Activated CD4-positive, alpha-beta T cell treated with anti-CD3 and anti-CD28 coated beads, Interleukin-2, amount 10 ng/mL, durations not matched to agents 7 days and 5 days (primary cell): ENCODE data around the gene SPTB. TPM values are rescaled to one million over a fixed set of nuclear protein-coding genes. Genes with fewer than 3 reads are reported as not detected.
"Not testable (repeated sequence)": the region's sequence is repeated elsewhere in the genome, so short reads cannot be mapped to it uniquely, and the experiment has no call there.

Experiments used
- CTCF ChIA-PET: fragments of 350-600 bp; sonication (Branson Sonifier 250); formaldehyde crosslinking; loops from one replicate; lab custom pipeline; 2021; ENCODE audit warnings: antibody characterized with exemption; lab: Charles Lee
- POLR2A ChIA-PET: fragments of 350-600 bp; sonication (Branson Sonifier 250); formaldehyde crosslinking; loops from one replicate; lab custom pipeline; 2021; ENCODE audit warnings: antibody characterized with exemption; lab: Charles Lee
- DNase-seq: peaks from one replicate; pipeline ENCODE4 v3.0.0-alpha.2; 2020
- H3K27ac Mint-ChIP-seq: one replicate; pipeline ENCODE4 v1.8.0; 2021; ENCODE audit warnings: mild to moderate bottlenecking, moderate library complexity, mixed read lengths
- H3K27me3 Mint-ChIP-seq: one replicate; pipeline ENCODE4 v1.8.0; 2021; ENCODE audit warnings: mixed read lengths
- H3K36me3 Mint-ChIP-seq: one replicate; pipeline ENCODE4 v1.8.0; 2021; ENCODE audit warnings: low read depth, mixed read lengths
- H3K4me1 Mint-ChIP-seq: one replicate; pipeline ENCODE4 v1.8.0; 2021; ENCODE audit warnings: mixed read lengths
- H3K4me3 Mint-ChIP-seq: one replicate; pipeline ENCODE4 v1.8.0; 2021; ENCODE audit warnings: mild to moderate bottlenecking, moderate library complexity, mixed read lengths
- H3K9me3 Mint-ChIP-seq: one replicate; pipeline ENCODE4 v1.8.0; 2021; ENCODE audit warnings: mixed read lengths
- total RNA-seq, 2 experiments: library from RNA; stranded (reverse); gene quantifications; one replicate each; pipeline ENCODE4 v1.2.3, GENCODE V29; 2021

The SPTB gene
- total RNA-seq, 2 experiments from 2014 or later = not detected

GRCh38 chr14:64806202-64806861 lies 73.4 kb downstream of the SPTB start:
- CTCF ChIA-PET = interaction anchor here (1.0 kb wide), 1 partner anchor 10 kb away, joined by 3 read pairs; no protein-coding TSS in a partner anchor
- Mint-ChIP-seq H3K4me3 (no peak overlapping the region), H3K9me3 (no peaks in the 10 kb centered on the region), H3K36me3 (no peaks in the 10 kb centered on the region), H3K4me1 (no peaks in the 10 kb centered on the region), H3K27me3 (peaks cover 4% of the 10 kb centered on the region), H3K27ac (no peak overlapping the region)
- POLR2A ChIA-PET = no interaction called here
- no peak for DNase-seq

DNA sequence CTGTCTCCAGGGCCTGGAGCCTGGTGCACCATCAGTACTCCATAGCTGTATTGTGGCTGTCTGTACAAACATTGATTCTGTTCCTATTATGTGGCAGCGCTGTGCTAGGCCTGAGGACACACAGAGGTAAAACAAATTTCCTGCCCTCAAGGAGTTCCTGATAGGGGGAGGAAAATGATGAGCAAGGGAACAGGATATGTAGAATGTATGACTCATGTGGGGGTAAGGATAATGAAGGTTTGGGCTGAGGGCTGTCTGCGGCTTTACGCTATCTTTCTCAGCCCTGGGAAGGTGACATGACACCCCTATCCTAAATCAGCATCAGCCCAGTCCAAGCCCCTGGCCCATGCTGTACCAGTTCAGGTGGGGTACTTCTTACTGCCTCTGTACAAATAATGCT lies 74.1 kb downstream of the SPTB start:
- POLR2A ChIA-PET, CTCF ChIA-PET, H3K9me3 Mint-ChIP-seq, H3K4me1 Mint-ChIP-seq, H3K36me3 Mint-ChIP-seq, H3K27ac Mint-ChIP-seq, H3K27me3 Mint-ChIP-seq, DNase-seq, H3K4me3 Mint-ChIP-seq: not testable (repeated sequence)

DNA sequence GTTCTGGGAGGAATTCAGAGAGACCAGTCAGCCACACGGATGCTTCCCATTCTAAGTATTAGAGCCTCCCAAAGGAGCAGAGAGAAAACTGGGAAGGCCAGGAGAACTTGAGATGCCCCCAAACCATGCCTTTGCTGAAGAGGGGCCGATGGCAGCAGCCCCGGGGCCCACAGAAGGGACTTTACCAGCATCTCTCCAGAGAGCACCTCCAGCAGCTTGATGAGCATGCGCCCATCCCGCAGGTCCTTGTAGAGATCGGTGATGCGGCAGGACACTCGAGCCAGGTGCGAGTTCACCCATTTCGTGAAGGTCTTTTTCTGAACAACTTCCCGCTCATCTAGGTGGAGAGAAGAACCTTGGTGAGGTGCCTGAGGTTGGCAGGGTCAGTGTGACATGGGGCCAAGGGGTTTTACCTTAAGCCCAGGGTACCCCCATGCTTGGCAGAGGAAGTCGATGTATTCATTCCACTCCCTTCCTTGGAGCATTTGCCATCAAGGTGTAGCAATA lies 74.9 kb downstream of the SPTB start:
- Mint-ChIP-seq H3K4me1 (no peaks in the 10 kb centered on the region), H3K27me3 (no peaks in the 10 kb centered on the region), H3K9me3 (no peaks in the 10 kb centered on the region), H3K4me3 (no peak overlapping the region), H3K36me3 (no peaks in the 10 kb centered on the region), H3K27ac (no peak overlapping the region)
- DNase-seq = no peak
- CTCF ChIA-PET = interaction anchor here (0.6 kb wide), 1 partner anchor 697 kb away, joined by 3 read pairs; no protein-coding TSS in a partner anchor
- POLR2A ChIA-PET = no interaction called here

- no peak for DNase-seq
- Mint-ChIP-seq H3K4me1 (no peaks in the 10 kb centered on the region), H3K9me3 (no peaks in the 10 kb centered on the region), H3K27ac (no peak overlapping the region), H3K36me3 (no peaks in the 10 kb centered on the region), H3K4me3 (no peak overlapping the region), H3K27me3 (peaks cover 7% of the 10 kb centered on the region)
- ChIA-PET CTCF (interaction anchor here (0.9 to 1.5 kb wide), 3 partner anchors 11 to 60 kb away, joined by 3 read pairs; no protein-coding TSS in a partner anchor), POLR2A (no interaction called here)
Measured at GRCh38 chr14:64801800-64802199, 77.9 kb downstream of the SPTB start.

DNA sequence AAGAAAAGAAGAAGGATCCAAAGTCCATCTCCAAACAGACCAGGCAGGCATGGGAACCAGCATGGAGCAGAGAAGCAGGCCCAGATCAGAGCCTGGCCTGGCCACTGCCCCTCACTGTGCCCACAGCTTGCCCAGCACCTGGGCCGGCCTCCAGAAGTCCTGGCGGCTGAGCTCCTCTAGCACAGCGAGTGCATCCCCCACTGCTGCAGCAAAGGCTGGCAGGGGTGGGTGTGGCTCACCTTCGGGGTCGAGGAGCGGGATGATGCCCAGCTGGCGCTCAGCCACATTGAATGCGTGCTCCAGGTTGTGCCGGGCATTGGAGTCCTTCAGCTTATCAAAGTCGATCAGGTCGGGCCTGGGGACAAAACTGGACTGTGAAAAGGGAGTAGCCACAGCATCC lies 78.7 kb downstream of the SPTB start:
- no peak for DNase-seq
- ChIA-PET CTCF (interaction anchor here (0.9 to 1.9 kb wide), 3 partner anchors 12 to 61 kb away, joined by 3 to 4 read pairs (median 3); no protein-coding TSS in a partner anchor), POLR2A (no interaction called here)
- Mint-ChIP-seq H3K9me3 (no peaks in the 10 kb centered on the region), H3K27me3 (peaks cover 7% of the 10 kb centered on the region), H3K27ac (no peak overlapping the region), H3K4me3 (no peak overlapping the region), H3K4me1 (no peaks in the 10 kb centered on the region), H3K36me3 (no peaks in the 10 kb centered on the region)

GRCh38 chr14:64800000-64800399 lies 79.7 kb downstream of the SPTB start:
- Mint-ChIP-seq H3K4me1 (no peaks in the 10 kb centered on the region), H3K27ac (no peak overlapping the region), H3K9me3 (no peaks in the 10 kb centered on the region), H3K36me3 (no peaks in the 10 kb centered on the region), H3K4me3 (no peak overlapping the region), H3K27me3 (peaks cover 7% of the 10 kb centered on the region)
- DNase-seq = peak; percentile 27
- CTCF ChIA-PET = interaction anchor here (0.7 to 2.0 kb wide), 5 partner anchors 15 to 128 kb away, joined by 3 to 4 read pairs (median 4); no protein-coding TSS in a partner anchor
- POLR2A ChIA-PET = no interaction called here

- Mint-ChIP-seq H3K4me3 (no peak overlapping the region), H3K27ac (no peak overlapping the region), H3K36me3 (no peaks in the 10 kb centered on the region), H3K9me3 (no peaks in the 10 kb centered on the region), H3K27me3 (peaks cover 7% of the 10 kb centered on the region), H3K4me1 (no peaks in the 10 kb centered on the region)
- ChIA-PET POLR2A (no interaction called here), CTCF (interaction anchor here (0.6 to 2.0 kb wide), 5 partner anchors 14 to 128 kb away, joined by 3 to 4 read pairs (median 4); no protein-coding TSS in a partner anchor)
- no peak for DNase-seq
Measured at GRCh38 chr14:64799555-64799954, 80.2 kb downstream of the SPTB start.

GRCh38 chr14:64796369-64796768 lies 83.3 kb downstream of the SPTB start:
- H3K27me3 Mint-ChIP-seq = peaks cover 7% of the 10 kb centered on the region
- no peaks in the 10 kb centered on the region for H3K36me3 Mint-ChIP-seq
- no peak overlapping the region for H3K4me3 Mint-ChIP-seq
- H3K9me3 Mint-ChIP-seq = no peaks in the 10 kb centered on the region
- no peaks in the 10 kb centered on the region for H3K4me1 Mint-ChIP-seq
- no peak overlapping the region for H3K27ac Mint-ChIP-seq
- CTCF ChIA-PET = interaction anchor here (0.7 to 1.2 kb wide), 3 partner anchors 11 to 171 kb away, joined by 3 read pairs; no protein-coding TSS in a partner anchor
- POLR2A ChIA-PET = interaction anchor here (0.5 kb wide), 1 partner anchor 104 kb away, joined by 5 read pairs; no protein-coding TSS in a partner anchor
- no peak for DNase-seq

DNA sequence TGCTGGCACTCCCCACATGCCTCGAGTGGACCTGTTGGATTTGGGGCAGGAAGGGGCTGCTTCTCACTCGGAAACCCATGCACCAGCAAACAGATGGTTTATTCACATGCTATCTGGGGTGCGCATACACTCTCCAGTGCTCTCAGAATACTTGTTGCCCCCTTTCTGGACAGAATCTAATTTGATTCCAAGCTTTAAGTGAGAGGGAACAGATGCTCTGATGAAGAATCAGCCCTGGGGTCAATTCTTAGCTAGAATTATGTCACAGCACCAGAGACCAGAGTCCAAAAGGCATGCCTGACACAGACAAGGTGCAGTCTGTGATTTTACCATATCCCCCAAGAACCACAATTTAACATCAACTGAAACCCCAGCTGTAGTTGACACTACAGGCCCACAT lies 83.8 kb downstream of the SPTB start:
- POLR2A ChIA-PET = no interaction called here
- H3K9me3 Mint-ChIP-seq = no peaks in the 10 kb centered on the region

GRCh38 chr14:64795211-64795610 lies 84.5 kb downstream of the SPTB start:
- H3K27me3 Mint-ChIP-seq = peaks cover 7% of the 10 kb centered on the region
- no peaks in the 10 kb centered on the region for H3K4me1 Mint-ChIP-seq
- H3K27ac Mint-ChIP-seq = no peak overlapping the region
- H3K9me3 Mint-ChIP-seq = no peaks in the 10 kb centered on the region
- ChIA-PET CTCF (interaction anchor here (1.2 to 1.3 kb wide), 2 partner anchors 10 to 170 kb away, joined by 3 to 5 read pairs; no protein-coding TSS in a partner anchor), POLR2A (no interaction called here)
- no peaks in the 10 kb centered on the region for H3K36me3 Mint-ChIP-seq
- H3K4me3 Mint-ChIP-seq = no peak overlapping the region
- DNase-seq = no peak

More for the DNA sequence above, 83.8 kb downstream of the SPTB start:
- Mint-ChIP-seq H3K27ac (no peak overlapping the region), H3K4me3 (no peak overlapping the region), H3K4me1 (no peaks in the 10 kb centered on the region), H3K27me3 (peaks cover 7% of the 10 kb centered on the region), H3K36me3 (no peaks in the 10 kb centered on the region)
- CTCF ChIA-PET = interaction anchor here (0.7 to 1.3 kb wide), 4 partner anchors 11 to 170 kb away, joined by 3 to 5 read pairs (median 3); no protein-coding TSS in a partner anchor
- no peak for DNase-seq

DNA sequence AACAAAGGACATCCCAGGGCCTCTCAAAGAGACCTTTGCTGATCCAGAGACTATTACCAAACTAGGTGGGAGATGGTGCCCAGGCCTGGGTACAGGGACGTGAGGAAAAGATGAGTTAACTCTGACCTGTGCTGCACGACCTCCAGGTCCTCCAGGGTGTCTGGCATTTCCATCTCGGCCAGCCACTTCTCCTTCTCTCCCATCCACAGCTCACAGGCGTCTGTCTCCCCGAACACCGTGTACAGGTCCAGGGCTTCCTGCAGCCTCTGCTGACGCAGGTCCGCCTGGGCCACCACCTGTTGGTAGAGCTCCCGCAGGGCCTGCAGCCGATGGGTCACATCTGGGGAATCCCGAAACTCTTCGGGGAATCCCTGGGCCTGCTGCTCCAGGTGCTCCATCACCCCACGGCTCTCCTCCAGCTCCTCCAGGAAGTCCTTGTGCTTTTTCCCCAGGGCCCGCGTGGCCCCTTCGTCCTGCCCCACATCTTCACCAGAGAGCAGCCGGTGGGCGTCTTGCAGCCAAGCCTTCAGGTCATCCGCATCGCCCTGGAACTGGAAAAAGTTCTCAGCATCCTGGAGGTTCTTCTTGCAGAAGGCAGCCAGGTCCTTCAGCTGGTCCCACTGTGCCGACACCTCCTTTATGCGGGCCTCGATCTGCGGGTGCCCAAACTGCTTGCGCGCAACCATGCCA lies 86.7 kb downstream of the SPTB start:
- Mint-ChIP-seq H3K9me3 (no peaks in the 10 kb centered on the region), H3K27ac (no peak overlapping the region), H3K27me3 (peaks cover 5% of the 10 kb centered on the region), H3K4me1 (no peaks in the 10 kb centered on the region), H3K4me3 (no peak overlapping the region), H3K36me3 (no peaks in the 10 kb centered on the region)
- CTCF ChIA-PET = interaction anchor here (1.2 kb wide), 1 partner anchor 30 kb away, joined by 4 read pairs; no protein-coding TSS in a partner anchor
- no peak for DNase-seq
- POLR2A ChIA-PET = no interaction called here

GRCh38 chr14:64792231-64792630 lies 87.5 kb downstream of the SPTB start:
- Mint-ChIP-seq H3K4me3 (no peak overlapping the region), H3K27ac (peak overlapping the region; percentile 32), H3K9me3 (no peaks in the 10 kb centered on the region), H3K4me1 (no peaks in the 10 kb centered on the region), H3K27me3 (no peaks in the 10 kb centered on the region), H3K36me3 (no peaks in the 10 kb centered on the region)
- no peak for DNase-seq
- ChIA-PET CTCF (interaction anchor here (1.6 kb wide), 1 partner anchor 77 kb away, joined by 3 read pairs; no protein-coding TSS in a partner anchor), POLR2A (no interaction called here)
